Lower leg skin (tissue), 4 donors: ENCODE data around the gene TIMP4. TPM values are rescaled to one million over a fixed set of nuclear protein-coding genes. Genes with fewer than 3 reads are reported as not detected.
A peak's percentile ranks its signal among the peaks of the same experiment; 100 is the strongest.

ENCODE experiments used
- DNase-seq, 2 donors: peaks; one replicate each; pipeline ENCODE4 v3.0.0-alpha.2; 2019; ENCODE audit warnings: low spot score in 2 of 2
- H3K4me3 ChIP-seq: fragments of 200-600 bp; sonication (generic); 2 replicates; pipeline ENCODE4 v1.5.1; 2017; ENCODE audit warnings: mild to moderate bottlenecking, low read depth; ENCODE audit not compliant: poor library complexity, severe bottlenecking
- POLR2A ChIP-seq, 2 donors: fragments of 450-650 bp; IDR thresholded peaks; one replicate each; pipeline ENCODE4 v1.6.1; 2016 to 2017; ENCODE audit warnings: antibody characterized with exemption in 2 of 2, mild to moderate bottlenecking in 1 of 2, moderate library complexity in 1 of 2
- whole genome bisulfite sequencing, 2 donors: methylation state at CpG; one replicate each; pipeline ENCODE4 v1.1.5; 2018; 5-methylcytosine and 5-hydroxymethylcytosine counted together
- intact Hi-C: fragments of 100-400 bp; cut with DNase I; formaldehyde crosslinking; loops from one replicate; pipeline ENCODE4 v1.15.0; 2023; ENCODE audit warnings: low total_unique reads
- total RNA-seq, 4 donors: library from RNA; depleted of rRNA; stranded (reverse); fragments of >200 nt; gene quantifications; one replicate each; pipeline ENCODE4 v1.1.0, GENCODE V29; 2016
- TF ChIP-seq, protein P1 (sequence below), 3 donors: fragments of 450-650 bp; IDR thresholded peaks; one replicate each; pipeline ENCODE4 v1.5.1; 2016; ENCODE audit warnings: antibody characterized with exemption in 3 of 3, mild to moderate bottlenecking in 3 of 3, moderate library complexity in 2 of 3

The TIMP4 gene
- total RNA-seq, 4 donors from 2014 or later, result 5.2 to 16.5 (median 14.4) TPM

DNA sequence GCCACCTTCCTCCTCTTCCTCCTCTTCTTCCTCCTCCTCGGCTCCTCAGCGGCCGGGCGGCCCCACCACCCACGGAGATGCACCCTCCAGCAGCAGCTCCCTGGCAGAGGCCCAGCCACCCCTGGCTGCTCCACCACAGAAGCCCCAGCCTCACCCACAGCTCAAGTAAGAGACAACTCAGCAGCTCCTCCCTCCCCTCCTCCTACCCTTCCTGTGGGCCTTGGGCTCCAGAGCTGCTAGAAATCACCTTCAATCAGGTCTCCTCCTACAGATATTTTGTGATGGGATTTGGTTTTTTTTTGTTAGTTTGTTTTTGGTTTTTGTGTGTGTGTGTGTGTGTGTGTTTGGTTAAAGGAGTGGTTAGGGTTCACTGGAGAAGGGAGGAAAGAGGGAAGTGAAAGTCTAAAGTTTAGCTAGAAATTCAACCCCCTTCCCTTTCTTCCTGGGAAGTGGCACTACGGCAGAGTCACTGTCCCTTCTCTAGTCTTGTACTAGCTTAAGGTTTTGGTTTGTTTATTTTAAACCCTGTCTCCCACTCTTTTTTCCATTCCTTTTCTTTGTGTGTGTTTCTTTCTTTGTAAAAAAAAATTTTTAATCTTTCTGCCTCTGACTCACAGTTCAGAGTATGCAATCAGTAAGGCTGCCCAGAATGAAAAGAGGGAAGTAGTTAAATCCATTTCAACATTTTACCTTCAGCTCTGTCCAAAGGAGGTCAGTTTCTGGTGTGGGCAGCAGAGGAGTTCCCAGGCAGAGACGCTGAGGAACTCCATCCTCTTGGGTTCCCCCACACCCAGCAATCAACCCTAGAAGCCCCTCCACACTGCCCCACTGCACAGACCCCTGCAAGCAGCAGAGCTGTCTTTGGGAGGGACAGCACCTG, 29.0 kb upstream of the TIMP4 start:
- TF ChIP-seq, protein P1, sequence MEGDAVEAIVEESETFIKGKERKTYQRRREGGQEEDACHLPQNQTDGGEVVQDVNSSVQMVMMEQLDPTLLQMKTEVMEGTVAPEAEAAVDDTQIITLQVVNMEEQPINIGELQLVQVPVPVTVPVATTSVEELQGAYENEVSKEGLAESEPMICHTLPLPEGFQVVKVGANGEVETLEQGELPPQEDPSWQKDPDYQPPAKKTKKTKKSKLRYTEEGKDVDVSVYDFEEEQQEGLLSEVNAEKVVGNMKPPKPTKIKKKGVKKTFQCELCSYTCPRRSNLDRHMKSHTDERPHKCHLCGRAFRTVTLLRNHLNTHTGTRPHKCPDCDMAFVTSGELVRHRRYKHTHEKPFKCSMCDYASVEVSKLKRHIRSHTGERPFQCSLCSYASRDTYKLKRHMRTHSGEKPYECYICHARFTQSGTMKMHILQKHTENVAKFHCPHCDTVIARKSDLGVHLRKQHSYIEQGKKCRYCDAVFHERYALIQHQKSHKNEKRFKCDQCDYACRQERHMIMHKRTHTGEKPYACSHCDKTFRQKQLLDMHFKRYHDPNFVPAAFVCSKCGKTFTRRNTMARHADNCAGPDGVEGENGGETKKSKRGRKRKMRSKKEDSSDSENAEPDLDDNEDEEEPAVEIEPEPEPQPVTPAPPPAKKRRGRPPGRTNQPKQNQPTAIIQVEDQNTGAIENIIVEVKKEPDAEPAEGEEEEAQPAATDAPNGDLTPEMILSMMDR (IDR thresholded peaks at IDR 0.05), result no peak
- TF ChIP-seq POLR2A (IDR thresholded peaks at IDR 0.05), result no peak
- intact Hi-C loops, result no loop called here
- peak in 1 of 2 donors; percentile 86 for DNase-seq
- WGBS, 2 donors, result 42 to 50% methylated on average over 7 of the region's 7 CpGs
- no peak overlapping the region for H3K4me3 ChIP-seq

DNA sequence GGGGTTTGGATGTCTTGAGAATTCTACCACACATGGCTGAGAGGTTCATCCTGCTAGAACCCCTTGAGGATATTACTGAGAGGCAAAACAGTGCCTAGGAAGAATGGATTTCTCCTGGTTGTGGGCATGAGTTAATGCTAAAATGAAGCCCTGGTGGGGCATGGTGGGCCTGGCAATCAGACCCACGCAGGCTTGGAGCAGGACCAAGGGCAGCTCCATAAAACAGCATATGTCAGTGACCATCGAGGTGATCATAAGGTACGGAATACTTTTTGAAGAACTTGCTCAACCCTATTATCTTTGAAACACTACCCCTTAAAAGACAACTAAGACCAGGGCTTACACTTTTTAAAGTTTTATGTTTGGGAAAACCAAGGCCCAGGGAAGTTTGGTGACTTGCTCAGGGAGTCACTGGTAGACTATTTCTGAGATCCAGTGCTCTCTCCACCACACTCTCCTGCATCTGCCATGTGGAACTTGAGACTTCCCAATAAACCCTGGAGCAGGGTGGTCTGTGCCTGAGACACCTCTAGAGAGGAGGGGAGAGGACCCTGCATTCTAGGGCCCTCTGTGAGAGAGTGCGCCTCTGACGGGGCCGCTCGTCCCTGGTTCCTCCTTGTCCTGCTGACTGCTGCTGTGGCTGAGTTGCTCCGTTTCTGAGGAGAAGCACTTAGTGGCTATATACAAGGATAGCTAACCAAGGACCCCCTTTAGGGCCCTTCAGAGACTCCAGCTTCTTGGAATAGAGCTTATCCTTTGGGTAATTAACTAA, 28.0 kb upstream of the TIMP4 start:
- no peak overlapping the region for H3K4me3 ChIP-seq
- TF ChIP-seq, protein P1 (IDR thresholded peaks at IDR 0.05), result no peak
- no peak for TF ChIP-seq POLR2A (IDR thresholded peaks at IDR 0.05)
- DNase-seq, result peak in 1 of 2 donors; percentile 76
- intact Hi-C loops, result no loop called here
- 89% methylated on average over 8 of the region's 8 CpGs for WGBS, 2 donors

DNA sequence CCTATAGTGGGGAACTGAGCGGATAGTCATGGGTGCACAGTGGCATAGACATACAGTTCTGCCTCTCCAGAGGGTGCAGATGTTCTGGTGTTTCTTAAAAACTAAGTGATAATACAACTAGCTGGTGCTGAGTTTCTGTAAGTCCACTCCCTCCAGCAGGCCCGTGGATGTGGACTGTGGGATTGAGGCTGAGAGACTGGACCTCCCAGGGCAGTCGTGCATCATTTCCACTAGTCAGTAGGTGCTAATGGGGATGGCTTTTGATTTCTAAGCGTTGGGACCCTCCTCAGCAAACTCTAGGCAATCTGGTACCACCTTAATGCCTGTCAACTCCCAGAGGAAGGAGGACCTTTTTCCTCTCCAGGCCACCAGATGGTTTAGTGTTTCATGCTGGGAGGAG, 27.3 kb upstream of the TIMP4 start:
- no peak for TF ChIP-seq POLR2A (IDR thresholded peaks at IDR 0.05)
- intact Hi-C loops, result no loop called here
- 86 to 94% methylated on average over 4 of the region's 4 CpGs for WGBS, 2 donors
- DNase-seq, result peak in 1 of 2 donors; percentile 53
- H3K4me3 ChIP-seq, result no peak overlapping the region

DNA sequence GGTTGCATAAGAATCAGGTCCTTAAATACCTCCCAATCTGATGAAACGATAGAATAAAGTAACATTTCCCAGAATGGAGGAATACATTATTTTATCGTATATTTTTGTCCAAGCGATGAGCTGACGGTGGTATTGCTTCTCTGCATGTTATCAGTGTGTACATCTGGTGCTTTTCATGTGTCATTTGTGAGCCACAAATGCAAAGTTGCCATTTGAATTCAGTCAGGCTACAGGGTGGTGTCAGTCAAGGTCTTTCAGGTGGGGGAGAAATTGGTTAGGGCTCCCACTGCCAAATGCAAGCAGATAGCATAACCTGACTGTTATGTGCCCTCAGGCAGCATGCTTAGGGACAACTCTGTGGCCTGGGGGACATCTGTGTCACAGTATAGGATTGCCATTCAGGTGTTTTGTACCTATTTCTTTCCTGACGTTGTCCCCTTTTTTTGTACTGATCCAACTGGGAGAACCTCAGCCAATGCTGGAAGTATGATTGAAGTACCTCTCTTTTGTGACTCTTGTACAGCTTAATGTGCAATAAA, 26.5 kb upstream of the TIMP4 start:
- no peak overlapping the region for H3K4me3 ChIP-seq
- no peak for DNase-seq
- no peak for TF ChIP-seq POLR2A (IDR thresholded peaks at IDR 0.05)
- TF ChIP-seq, protein P1 (IDR thresholded peaks at IDR 0.05), result no peak
- intact Hi-C loops, result no loop called here
- WGBS, 2 donors, result 85 to 88% methylated on average over 5 of the region's 5 CpGs

DNA sequence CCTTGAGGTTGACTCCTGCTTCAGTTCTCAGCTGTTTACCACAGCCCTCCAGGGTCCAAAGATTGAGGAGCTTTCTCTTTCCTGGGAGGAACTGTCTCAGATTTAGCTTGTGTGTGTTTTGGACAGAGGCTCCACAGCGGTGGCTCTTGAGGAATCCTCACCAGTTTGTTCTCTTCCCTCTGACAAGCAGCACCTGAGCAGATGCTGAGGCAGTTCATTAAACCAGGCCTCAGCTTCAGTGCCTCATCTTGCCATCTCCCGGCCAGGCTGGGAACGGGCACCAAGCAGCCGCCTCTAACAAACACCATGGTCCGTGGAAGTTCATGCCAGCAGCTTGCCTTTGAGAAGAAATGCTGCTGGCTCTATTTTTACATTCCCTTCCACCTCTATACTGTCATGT, 25.8 kb upstream of the TIMP4 start:
- TF ChIP-seq POLR2A (IDR thresholded peaks at IDR 0.05), result no peak
- TF ChIP-seq, protein P1 (IDR thresholded peaks at IDR 0.05), result no peak
- intact Hi-C loops, result no loop called here
- DNase-seq, result peak in 1 of 2 donors; percentile 75
- 94 to 97% methylated on average over 5 of the region's 5 CpGs for WGBS, 2 donors
- H3K4me3 ChIP-seq, result no peak overlapping the region
